Uterus (tissue), 4 donors: ENCODE measurements around the gene ZNF362. TPM values are rescaled to one million over a fixed set of nuclear protein-coding genes. Genes with fewer than 3 reads are reported as not detected.

ENCODE experiments used
- DNase-seq, 2 donors: peaks; one replicate each; pipeline ENCODE4 v3.0.0-alpha.2; 2019 to 2020
- H3K27ac ChIP-seq, 2 donors: fragments of 200-600 bp; sonication (generic); 1 replicate in 1 of 2; 2 replicates in 1 of 2; pipeline ENCODE4 v1.5.1; 2016 to 2018
- H3K27me3 ChIP-seq, 2 donors: fragments of 200-600 bp; sonication (generic); one replicate each; pipeline ENCODE4 v1.5.1; 2018 to 2019; ENCODE audit warnings: control low read depth in 1 of 2
- H3K36me3 ChIP-seq, 2 donors: fragments of 200-600 bp; sonication (generic); one replicate each; pipeline ENCODE4 v1.5.1; 2019; ENCODE audit warnings: control low read depth in 1 of 2
- H3K4me1 ChIP-seq, 2 donors: fragments of 200-600 bp; sonication (generic); one replicate each; pipeline ENCODE4 v1.5.1; 2018 to 2019; ENCODE audit warnings: control low read depth in 1 of 2
- H3K4me3 ChIP-seq, 2 donors: fragments of 200-600 bp; sonication (generic); 1 replicate in 1 of 2; 2 replicates in 1 of 2; pipeline ENCODE4 v1.5.1; 2018 to 2019; ENCODE audit warnings: mild to moderate bottlenecking in 1 of 2
- H3K9me3 ChIP-seq, 2 donors: fragments of 200-600 bp; sonication (generic); one replicate each; pipeline ENCODE4 v1.5.1; 2019; ENCODE audit warnings: control low read depth in 1 of 2
- POLR2A ChIP-seq, 2 donors: fragments of 450-650 bp; IDR thresholded peaks; one replicate each; pipeline ENCODE4 v1.6.1; 2016; ENCODE audit warnings: antibody characterized with exemption in 2 of 2, mild to moderate bottlenecking in 1 of 2, moderate library complexity in 1 of 2
- intact Hi-C: fragments of 100-400 bp; cut with DNase I; formaldehyde crosslinking; loops from one replicate; pipeline ENCODE4 v1.15.1; 2023; ENCODE audit warnings: low total_unique reads
- total RNA-seq, 4 donors: library from RNA; depleted of rRNA in 3 of 4; stranded (reverse); fragments of >200 nt in 3 of 4; gene quantifications; one replicate each; pipeline versions ENCODE4 v1.1.0 to v1.2.4, GENCODE V29; 2014 to 2023
- TF ChIP-seq, protein P1 (sequence below), 4 experiments: fragments of 200-600 bp in 2 of 4; fragments of 450-650 bp in 2 of 4; sonication (generic) in 2 of 4; IDR thresholded peaks; one replicate each; pipeline ENCODE4 v1.5.1; 2016 to 2019; ENCODE audit warnings: antibody characterized with exemption in 4 of 4, mild to moderate bottlenecking in 2 of 4, moderate library complexity in 1 of 4
- donor health status: DM: yes; HTN: yes; CAD: no.

ZNF362 gene
- total RNA-seq, 4 donors from 2014 or later = 9.2 to 45.3 (median 25.8) TPM

DNA sequence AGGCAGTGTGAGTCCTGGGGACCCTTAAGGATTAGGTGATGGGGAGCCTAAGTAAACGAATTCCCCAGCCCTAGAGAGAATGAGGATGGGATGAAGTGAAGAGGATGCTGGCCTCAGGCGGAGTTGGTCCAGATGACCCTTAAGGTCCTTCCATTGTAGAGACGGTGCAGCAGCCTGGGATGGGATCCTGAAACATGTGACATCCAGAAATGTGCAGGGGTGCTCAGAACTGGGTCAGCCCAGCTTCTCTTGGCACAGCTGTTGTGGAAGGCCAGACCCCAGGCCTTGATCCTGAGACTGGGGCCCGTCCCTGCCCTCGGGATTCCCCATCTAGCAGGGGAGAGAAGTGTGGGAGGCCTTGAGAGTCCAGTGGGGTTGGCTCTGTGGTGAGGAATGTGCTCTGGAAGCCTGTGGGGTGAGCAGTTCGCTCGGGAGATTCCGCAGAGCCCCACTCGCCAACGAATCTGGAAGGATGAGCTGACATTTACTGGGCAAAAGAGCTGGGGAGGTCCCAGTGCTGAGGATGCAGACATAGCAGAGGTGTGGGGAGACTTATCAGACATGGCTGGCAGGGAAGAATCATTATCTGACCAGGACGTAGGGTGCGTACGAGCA, 36.5 kb downstream of the ZNF362 start:
- no peaks in the 10 kb centered on the region for H3K27me3 ChIP-seq
- H3K27ac ChIP-seq = peak overlapping the region; percentile 19 to 45

GRCh38 chr1:33294071-33295010, 38.0 kb downstream of the ZNF362 start:
- Histone ChIP-seq H3K4me3 (no peak overlapping the region), H3K4me1 (peaks cover 0 to under 1% of the 10 kb centered on the region in 2 donors), H3K27ac (peak overlapping the region in 1 of 2 donors; percentile 10), H3K36me3 (no peaks in the 10 kb centered on the region), H3K9me3 (no peaks in the 10 kb centered on the region), H3K27me3 (no peaks in the 10 kb centered on the region)
- TF ChIP-seq, protein P1, sequence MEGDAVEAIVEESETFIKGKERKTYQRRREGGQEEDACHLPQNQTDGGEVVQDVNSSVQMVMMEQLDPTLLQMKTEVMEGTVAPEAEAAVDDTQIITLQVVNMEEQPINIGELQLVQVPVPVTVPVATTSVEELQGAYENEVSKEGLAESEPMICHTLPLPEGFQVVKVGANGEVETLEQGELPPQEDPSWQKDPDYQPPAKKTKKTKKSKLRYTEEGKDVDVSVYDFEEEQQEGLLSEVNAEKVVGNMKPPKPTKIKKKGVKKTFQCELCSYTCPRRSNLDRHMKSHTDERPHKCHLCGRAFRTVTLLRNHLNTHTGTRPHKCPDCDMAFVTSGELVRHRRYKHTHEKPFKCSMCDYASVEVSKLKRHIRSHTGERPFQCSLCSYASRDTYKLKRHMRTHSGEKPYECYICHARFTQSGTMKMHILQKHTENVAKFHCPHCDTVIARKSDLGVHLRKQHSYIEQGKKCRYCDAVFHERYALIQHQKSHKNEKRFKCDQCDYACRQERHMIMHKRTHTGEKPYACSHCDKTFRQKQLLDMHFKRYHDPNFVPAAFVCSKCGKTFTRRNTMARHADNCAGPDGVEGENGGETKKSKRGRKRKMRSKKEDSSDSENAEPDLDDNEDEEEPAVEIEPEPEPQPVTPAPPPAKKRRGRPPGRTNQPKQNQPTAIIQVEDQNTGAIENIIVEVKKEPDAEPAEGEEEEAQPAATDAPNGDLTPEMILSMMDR (IDR thresholded peaks at IDR 0.05) = no peak
- no peak for TF ChIP-seq POLR2A (IDR thresholded peaks at IDR 0.05)
- intact Hi-C loops = loop anchor here (5.0 kb wide), 2 partner anchors 73 to 178 kb away; partner anchors contain the start of gene ZSCAN20
- no peak for DNase-seq

More for the DNA sequence above, 36.5 kb downstream of the ZNF362 start:
- peak in 1 of 2 donors; percentile 47 for DNase-seq
- Histone ChIP-seq H3K36me3 (no peaks in the 10 kb centered on the region), H3K9me3 (no peaks in the 10 kb centered on the region), H3K4me1 (peaks cover 0 to 7% of the 10 kb centered on the region in 2 donors), H3K4me3 (no peak overlapping the region)
- TF ChIP-seq, protein P1 (IDR thresholded peaks at IDR 0.05) = no peak
- TF ChIP-seq POLR2A (IDR thresholded peaks at IDR 0.05) = no peak
- intact Hi-C loops = no loop called here

DNA sequence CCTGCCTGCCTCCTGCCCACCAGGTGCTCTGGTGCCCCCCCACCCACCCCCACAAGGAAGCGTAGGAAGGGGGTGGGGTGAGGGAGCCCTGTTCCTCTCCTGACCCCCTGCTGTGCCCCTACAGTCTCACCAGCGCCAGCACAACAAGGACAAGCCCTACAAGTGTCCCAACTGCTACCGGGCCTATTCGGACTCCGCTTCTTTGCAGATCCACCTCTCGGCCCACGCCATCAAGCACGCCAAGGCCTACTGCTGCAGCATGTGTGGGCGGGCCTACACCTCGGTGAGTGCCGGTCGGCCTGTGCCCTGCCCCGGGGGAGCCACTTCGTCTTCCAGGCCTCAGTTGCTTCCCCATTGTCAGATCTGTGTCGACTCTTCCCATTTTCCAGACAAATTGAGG, 38.7 kb downstream of the ZNF362 start:
- Histone ChIP-seq H3K4me1 (no peaks in the 10 kb centered on the region), H3K36me3 (no peaks in the 10 kb centered on the region), H3K4me3 (no peak overlapping the region), H3K27ac (peak overlapping the region; percentile 10 to 16), H3K27me3 (no peaks in the 10 kb centered on the region), H3K9me3 (no peaks in the 10 kb centered on the region)
- DNase-seq = no peak
- no peak for TF ChIP-seq POLR2A (IDR thresholded peaks at IDR 0.05)
- TF ChIP-seq, protein P1 (IDR thresholded peaks at IDR 0.05) = no peak
- intact Hi-C loops = loop anchor here (5.0 kb wide), 2 partner anchors 72 to 177 kb away; partner anchors contain the start of gene ZSCAN20

DNA sequence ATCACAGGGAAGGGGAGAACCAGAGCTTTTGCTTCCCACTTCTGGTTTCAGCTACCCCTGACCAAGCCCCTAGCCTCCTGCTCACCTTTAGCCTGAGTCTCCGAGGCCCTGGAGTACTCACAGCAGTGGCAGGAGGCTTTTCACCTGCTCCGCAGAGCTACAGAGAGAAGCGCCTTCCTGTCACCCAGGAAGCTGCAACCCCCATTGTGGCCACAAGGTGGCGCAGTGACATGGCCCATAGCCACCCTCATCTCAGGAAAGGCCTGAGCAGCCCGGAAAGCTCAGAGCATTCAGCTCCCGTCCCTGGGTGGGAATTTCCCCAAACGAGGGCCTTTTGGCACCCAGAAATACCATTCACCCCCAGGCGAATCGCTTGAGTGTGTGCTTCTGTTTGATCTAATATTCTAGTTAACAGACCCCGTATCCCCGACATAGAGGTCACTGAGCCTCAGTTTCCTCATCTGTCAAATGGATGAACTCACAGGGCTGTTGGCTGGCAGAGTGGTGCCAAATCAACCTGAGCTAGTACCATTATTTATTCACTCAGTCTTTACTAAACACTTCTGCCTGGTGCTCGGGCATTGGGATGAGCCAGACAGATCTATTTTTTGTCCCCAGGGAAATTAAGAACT, 39.3 kb downstream of the ZNF362 start:
- H3K27ac ChIP-seq = peak overlapping the region; percentile 16 to 20
- no peak overlapping the region for H3K4me3 ChIP-seq
- intact Hi-C loops = loop anchor here (5.0 kb wide), 2 partner anchors 72 to 177 kb away; partner anchors contain the start of gene ZSCAN20
- TF ChIP-seq POLR2A (IDR thresholded peaks at IDR 0.05) = no peak
- TF ChIP-seq, protein P1 (IDR thresholded peaks at IDR 0.05) = peak; percentile 94 to 99 (median 96)
- H3K9me3 ChIP-seq = no peaks in the 10 kb centered on the region
- H3K4me1 ChIP-seq = peaks cover 0 to 2% of the 10 kb centered on the region in 2 donors
- peak; percentile 87 to 88 for DNase-seq
- no peaks in the 10 kb centered on the region for H3K27me3 ChIP-seq
- H3K36me3 ChIP-seq = no peaks in the 10 kb centered on the region
